Measurements from ENCODE around the gene ZBTB5.

GRCh38 chr9:37444890-37445289 is 20.4 kb downstream of the ZBTB5 start:
- TF ChIP-seq CTCF (IDR thresholded peaks at IDR 0.05; ENCODE audit: insufficient read depth, low read depth, low read length) = no peak
- TF ChIP-seq EZH2 (IDR thresholded peaks at IDR 0.05; ENCODE audit: insufficient read depth, low read length) = no peak

Measured in astrocyte (in vitro differentiated cells and primary cell).